MM.1S (cell line): ENCODE data around the gene KLHL25.
"Not testable (repeated sequence)": the region's sequence is repeated elsewhere in the genome, so short reads cannot be mapped to it uniquely, and the experiment has no call there.

ENCODE experiments used
- DNase-seq: peaks from one replicate; pipeline ENCODE4 v3.0.0-alpha.2; 2015
- H2AFZ ChIP-seq: fragments of 300-600 bp; sonication (generic); 2 replicates; pipeline ENCODE4 v1.6.0; 2016; ENCODE audit warnings: antibody characterized with exemption, low read length
- H3F3A ChIP-seq: fragments of 300-600 bp; sonication (generic); 2 replicates; pipeline ENCODE4 v1.6.1; 2016; ENCODE audit warnings: mild to moderate bottlenecking, antibody characterized with exemption, low read length, moderate library complexity, mixed read lengths; ENCODE audit not compliant: insufficient read depth
- H3K27ac ChIP-seq: fragments of 300-600 bp; sonication (generic); 2 replicates; pipeline ENCODE4 v1.5.1; 2016; ENCODE audit warnings: mild to moderate bottlenecking, low read length
- H3K27me3 ChIP-seq: fragments of 300-600 bp; sonication (generic); replicated peaks from 2 replicates; pipeline ENCODE4 v1.6.0; 2016; ENCODE audit warnings: low read length; ENCODE audit not compliant: insufficient read depth
- H3K36me3 ChIP-seq: fragments of 300-600 bp; sonication (generic); replicated peaks from 2 replicates; pipeline ENCODE4 v1.6.1; 2016; ENCODE audit warnings: mild to moderate bottlenecking, low read length, mixed read lengths; ENCODE audit not compliant: insufficient read depth
- H3K4me1 ChIP-seq: fragments of 300-600 bp; sonication (generic); 2 replicates; pipeline ENCODE4 v1.6.1; 2016; ENCODE audit warnings: low read length, mixed read lengths
- H3K4me2 ChIP-seq: fragments of 300-600 bp; sonication (generic); 2 replicates; pipeline ENCODE4 v1.6.0; 2016; ENCODE audit warnings: low read depth, low read length
- H3K4me3 ChIP-seq: fragments of 300-600 bp; sonication (generic); 2 replicates; pipeline ENCODE4 v1.5.1; 2016; ENCODE audit warnings: low read length, mixed read lengths
- H3K79me2 ChIP-seq: fragments of 300-600 bp; sonication (generic); 2 replicates; pipeline ENCODE4 v1.6.1; 2016; ENCODE audit warnings: mixed run types, low read length, mixed read lengths
- H3K9ac ChIP-seq: fragments of 300-600 bp; sonication (generic); 2 replicates; pipeline ENCODE4 v1.6.1; 2016; ENCODE audit warnings: low read length, mixed read lengths
- H3K9me2 ChIP-seq: fragments of 300-600 bp; sonication (generic); replicated peaks from 2 replicates; pipeline ENCODE4 v1.6.1; 2016; ENCODE audit warnings: mild to moderate bottlenecking, low read length, mixed read lengths; ENCODE audit not compliant: insufficient read depth
- H3K9me3 ChIP-seq: fragments of 300-600 bp; sonication (generic); replicated peaks from 2 replicates; pipeline ENCODE4 v1.6.1; 2016; ENCODE audit warnings: mild to moderate bottlenecking, low read length, mixed read lengths; ENCODE audit not compliant: insufficient read depth
- H4K20me1 ChIP-seq: fragments of 300-600 bp; sonication (generic); 2 replicates; pipeline ENCODE4 v1.6.1; 2016; ENCODE audit warnings: mild to moderate bottlenecking, low read length, moderate library complexity, mixed read lengths; ENCODE audit not compliant: insufficient read depth
- EZH2 ChIP-seq: fragments of 300-600 bp; sonication (generic); optimal IDR thresholded peaks from 2 replicates; pipeline ENCODE3; 2017; ENCODE audit warnings: low read depth, mild to moderate bottlenecking, antibody characterized with exemption, low read length, mixed read lengths
- EZH2phosphoT487 ChIP-seq: fragments of 300-600 bp; sonication (generic); IDR thresholded peaks from 2 replicates; pipeline ENCODE4 v1.6.1; 2018; ENCODE audit warnings: antibody characterized with exemption, low read length
- TF ChIP-seq, protein P1 (sequence below): fragments of 300-600 bp; sonication (generic); IDR thresholded peaks from 2 replicates; pipeline ENCODE4 v1.5.1; 2016; ENCODE audit warnings: antibody characterized with exemption, low read length, mixed read lengths

KLHL25 gene

DNA sequence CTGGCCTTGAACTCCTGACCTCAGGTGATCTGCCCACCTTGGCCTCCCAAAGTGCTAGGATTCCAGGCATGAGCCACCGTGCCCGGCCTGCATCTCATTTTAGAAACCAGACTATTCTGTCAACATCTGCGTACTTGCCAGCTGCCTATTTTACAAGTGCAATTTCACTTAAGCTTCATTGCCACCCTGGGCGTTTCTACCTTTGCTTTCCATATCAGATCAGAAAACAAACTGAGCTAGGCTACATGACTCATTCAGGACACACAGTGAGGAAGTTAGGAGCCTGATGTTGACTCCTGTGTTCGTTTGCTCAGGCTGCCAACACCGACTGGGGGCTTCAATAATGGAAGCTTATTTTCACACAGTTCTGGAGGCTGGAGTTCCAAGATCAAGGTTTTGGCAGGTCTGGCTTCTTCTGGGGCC is 42.3 kb upstream of the KLHL25 start:
- H3K9ac ChIP-seq, result no peak overlapping the region
- no peak for DNase-seq
- H4K20me1 ChIP-seq, result no peaks in the 10 kb centered on the region
- no peak overlapping the region for H3K27ac ChIP-seq
- no peak for TF ChIP-seq EZH2
- TF ChIP-seq, protein P1, sequence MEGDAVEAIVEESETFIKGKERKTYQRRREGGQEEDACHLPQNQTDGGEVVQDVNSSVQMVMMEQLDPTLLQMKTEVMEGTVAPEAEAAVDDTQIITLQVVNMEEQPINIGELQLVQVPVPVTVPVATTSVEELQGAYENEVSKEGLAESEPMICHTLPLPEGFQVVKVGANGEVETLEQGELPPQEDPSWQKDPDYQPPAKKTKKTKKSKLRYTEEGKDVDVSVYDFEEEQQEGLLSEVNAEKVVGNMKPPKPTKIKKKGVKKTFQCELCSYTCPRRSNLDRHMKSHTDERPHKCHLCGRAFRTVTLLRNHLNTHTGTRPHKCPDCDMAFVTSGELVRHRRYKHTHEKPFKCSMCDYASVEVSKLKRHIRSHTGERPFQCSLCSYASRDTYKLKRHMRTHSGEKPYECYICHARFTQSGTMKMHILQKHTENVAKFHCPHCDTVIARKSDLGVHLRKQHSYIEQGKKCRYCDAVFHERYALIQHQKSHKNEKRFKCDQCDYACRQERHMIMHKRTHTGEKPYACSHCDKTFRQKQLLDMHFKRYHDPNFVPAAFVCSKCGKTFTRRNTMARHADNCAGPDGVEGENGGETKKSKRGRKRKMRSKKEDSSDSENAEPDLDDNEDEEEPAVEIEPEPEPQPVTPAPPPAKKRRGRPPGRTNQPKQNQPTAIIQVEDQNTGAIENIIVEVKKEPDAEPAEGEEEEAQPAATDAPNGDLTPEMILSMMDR, result no peak
- no peak for TF ChIP-seq EZH2phosphoT487
- no peaks in the 10 kb centered on the region for H3K9me3 ChIP-seq
- no peaks in the 10 kb centered on the region for H3K27me3 ChIP-seq
- H3F3A ChIP-seq, result no peaks in the 10 kb centered on the region; the same call in 1 of the 2 replicates
- H3K36me3 ChIP-seq, result no peaks in the 10 kb centered on the region
- no peaks in the 10 kb centered on the region for H3K79me2 ChIP-seq
- no peak overlapping the region for H2AFZ ChIP-seq
- no peak overlapping the region for H3K4me2 ChIP-seq
- H3K4me1 ChIP-seq, result no peaks in the 10 kb centered on the region
- no peak overlapping the region for H3K4me3 ChIP-seq
- no peaks in the 10 kb centered on the region for H3K9me2 ChIP-seq

DNA sequence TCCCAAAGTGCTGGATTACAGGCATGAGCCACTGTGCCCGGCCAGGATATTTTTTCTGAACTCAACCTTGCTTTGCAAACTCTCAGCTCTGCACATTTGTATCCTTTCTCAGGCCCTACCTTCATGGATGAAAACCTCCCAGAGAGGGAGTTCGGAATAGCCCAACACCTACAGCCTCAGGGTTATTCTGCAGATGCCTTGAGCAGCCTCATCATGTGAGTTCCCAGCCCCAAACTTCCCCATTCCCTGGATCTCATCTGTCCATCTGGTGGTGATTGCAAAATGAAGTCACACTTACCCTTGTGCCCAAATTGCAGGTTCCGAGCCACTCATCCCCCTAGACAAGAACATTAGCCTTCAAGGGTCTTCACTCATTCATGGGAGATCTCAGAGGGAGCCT is 39.9 kb upstream of the KLHL25 start:
- Histone ChIP-seq H3K4me1 (no peaks in the 10 kb centered on the region), H4K20me1 (no peaks in the 10 kb centered on the region), H3K79me2 (no peaks in the 10 kb centered on the region), H3K27me3 (no peaks in the 10 kb centered on the region), H3K9me2 (no peaks in the 10 kb centered on the region), H3K4me3 (no peak overlapping the region), H3K9ac (no peak overlapping the region), H3K36me3 (no peaks in the 10 kb centered on the region), H3K4me2 (no peak overlapping the region), H3F3A (no peaks in the 10 kb centered on the region; the same call in 1 of the 2 replicates), H3K27ac (no peak overlapping the region), H2AFZ (no peak overlapping the region), H3K9me3 (no peaks in the 10 kb centered on the region)
- TF ChIP-seq, protein P1, result no peak
- TF ChIP-seq EZH2 (no peak), EZH2phosphoT487 (no peak)
- no peak for DNase-seq

DNA sequence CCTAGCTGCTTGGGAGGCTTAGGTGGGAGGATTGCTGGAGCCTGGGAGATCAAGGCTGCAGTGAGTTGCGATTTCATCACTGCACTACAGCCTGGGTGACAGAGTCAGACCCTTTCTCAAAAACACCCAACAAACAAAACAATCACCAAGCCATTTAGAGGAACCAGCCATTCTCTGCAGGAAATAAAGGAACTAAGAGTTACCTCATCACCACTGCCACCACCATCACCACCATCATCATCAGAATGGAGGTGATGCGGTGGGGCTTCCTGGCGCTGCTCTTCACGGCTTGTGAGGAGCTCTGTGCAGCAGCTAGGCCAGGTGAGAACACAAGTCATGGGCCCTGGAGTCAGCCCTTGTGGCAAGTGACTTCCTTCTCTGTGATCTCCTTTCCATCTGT is 37.7 kb upstream of the KLHL25 start:
- no peak for TF ChIP-seq EZH2phosphoT487
- Histone ChIP-seq H3K9ac (no peak overlapping the region), H3K4me3 (no peak overlapping the region), H3K79me2 (no peaks in the 10 kb centered on the region), H3K36me3 (no peaks in the 10 kb centered on the region), H3K27ac (no peak overlapping the region), H3K4me1 (no peaks in the 10 kb centered on the region), H2AFZ (no peak overlapping the region), H3K9me2 (no peaks in the 10 kb centered on the region), H3K27me3 (no peaks in the 10 kb centered on the region), H3K9me3 (no peaks in the 10 kb centered on the region), H4K20me1 (no peaks in the 10 kb centered on the region), H3F3A (no peaks in the 10 kb centered on the region), H3K4me2 (no peak overlapping the region)
- DNase-seq, result no peak

DNA sequence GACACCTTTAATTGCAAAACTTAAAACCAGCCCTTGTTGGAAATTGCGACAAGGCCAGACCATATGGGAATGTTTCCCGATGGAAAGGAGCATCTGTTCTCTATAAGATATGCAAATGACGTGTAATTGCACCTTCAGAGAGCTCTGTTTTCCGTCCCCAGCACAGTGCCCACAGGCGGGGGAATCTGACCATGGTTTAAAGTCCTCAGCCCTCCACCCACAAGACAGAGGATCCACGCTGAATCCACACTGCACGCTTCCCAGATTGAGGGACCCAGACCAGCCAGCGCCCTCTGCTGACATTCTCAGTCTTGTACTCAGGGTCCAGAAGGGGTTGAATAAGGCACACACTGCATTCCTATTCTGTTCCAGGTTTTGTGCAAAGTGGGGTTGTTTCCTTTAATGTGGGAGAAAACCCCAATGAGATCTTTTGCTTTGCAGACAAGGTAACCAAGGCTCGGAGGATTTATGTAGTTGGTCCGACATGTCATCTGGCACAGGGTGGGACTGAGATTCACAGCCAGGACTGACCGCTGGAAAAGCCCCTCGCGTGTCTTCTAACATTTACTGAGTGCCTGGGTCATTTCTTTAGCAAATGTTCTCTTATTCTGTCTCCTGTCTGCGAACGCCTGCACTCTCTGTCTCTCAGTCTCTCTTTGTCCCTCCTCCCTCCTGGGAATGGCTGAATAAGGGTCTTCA is 36.8 kb upstream of the KLHL25 start:
- no peak overlapping the region for H3K4me3 ChIP-seq
- no peak overlapping the region for H3K9ac ChIP-seq
- TF ChIP-seq EZH2 (no peak), EZH2phosphoT487 (no peak)
- TF ChIP-seq, protein P1, result peak; percentile 40
- H3K4me1 ChIP-seq, result no peaks in the 10 kb centered on the region
- H3F3A ChIP-seq, result no peaks in the 10 kb centered on the region
- H3K9me2 ChIP-seq, result no peaks in the 10 kb centered on the region
- H4K20me1 ChIP-seq, result no peaks in the 10 kb centered on the region
- no peaks in the 10 kb centered on the region for H3K79me2 ChIP-seq
- no peak overlapping the region for H2AFZ ChIP-seq
- H3K9me3 ChIP-seq, result no peaks in the 10 kb centered on the region
- no peak overlapping the region for H3K27ac ChIP-seq
- H3K36me3 ChIP-seq, result no peaks in the 10 kb centered on the region
- no peak overlapping the region for H3K4me2 ChIP-seq
- no peak for DNase-seq
- no peaks in the 10 kb centered on the region for H3K27me3 ChIP-seq

DNA sequence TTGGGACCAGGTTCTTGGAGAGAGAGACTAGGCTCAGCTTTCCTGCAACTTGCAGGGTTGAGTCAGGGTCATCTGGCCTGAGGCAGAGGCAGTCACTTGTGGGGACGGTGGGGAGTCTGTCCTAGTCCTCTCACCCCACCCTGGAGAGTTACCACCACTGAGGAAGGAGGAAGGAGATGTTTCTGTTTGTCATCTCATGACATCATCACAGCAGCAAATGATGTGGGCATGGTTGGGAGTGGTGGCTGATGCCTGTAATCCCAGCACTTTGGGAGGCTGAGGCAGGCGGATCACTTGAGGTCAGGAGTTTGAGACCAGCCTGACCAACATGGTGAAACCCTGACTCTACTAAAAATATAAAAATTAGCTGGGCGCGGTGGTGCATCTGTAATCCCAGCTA is 35.0 kb upstream of the KLHL25 start:
- not testable (repeated sequence) for H3F3A ChIP-seq, H3K4me1 ChIP-seq, H4K20me1 ChIP-seq, H3K27ac ChIP-seq, H3K27me3 ChIP-seq, H3K36me3 ChIP-seq, H3K4me3 ChIP-seq, H3K79me2 ChIP-seq, H3K9ac ChIP-seq, H2AFZ ChIP-seq, H3K9me3 ChIP-seq, H3K4me2 ChIP-seq, DNase-seq, H3K9me2 ChIP-seq
